Measurements from ENCODE around the gene CPB2. TPM values are rescaled to one million over a fixed set of nuclear protein-coding genes. Genes with fewer than 3 reads are reported as not detected.

Gene CPB2
- total and polyA plus RNA-seq, 4 donors: 0.11 to 0.30 (median 0.16) TPM; not detected in 1

DNA sequence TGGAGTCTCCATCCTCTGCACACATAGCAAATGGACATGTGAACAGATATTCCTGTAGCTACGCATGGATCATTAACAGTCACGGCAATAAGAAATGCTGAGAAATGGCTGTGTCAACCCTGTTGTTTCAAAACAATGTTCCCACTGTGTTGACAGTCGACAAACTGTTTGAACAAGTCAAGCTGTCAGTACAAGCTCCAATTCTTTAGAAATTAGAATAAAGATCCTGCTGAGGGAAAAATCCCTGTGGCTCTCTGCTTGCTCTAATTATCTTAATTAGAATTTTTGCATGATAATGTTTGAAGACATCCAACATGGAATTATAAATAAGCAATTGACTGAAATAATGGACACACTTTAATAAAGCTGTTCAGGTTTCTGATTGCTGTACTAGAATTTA lies 37.9 kb upstream of the CPB2 start:
- Histone ChIP-seq H3K9me3 (ENCODE audit: control insufficient read depth, insufficient read depth, low read length) (no peaks in the 10 kb centered on the region), H3K27me3 (ENCODE audit: control insufficient read depth, insufficient read depth, low read length) (no peaks in the 10 kb centered on the region), H3K4me3 (ENCODE audit: low read depth, low read length) (no peak overlapping the region), H3K27ac (ENCODE audit: low read depth, low read length) (no peak overlapping the region), H3K4me1 (ENCODE audit: control insufficient read depth, insufficient read depth, low read length) (no peaks in the 10 kb centered on the region), H3K36me3 (ENCODE audit: control insufficient read depth, insufficient read depth, low read length) (no peaks in the 10 kb centered on the region)
- peak in 2 of 6 donors; percentile 83 to 88 for DNase-seq (ENCODE audit: low read depth in 4 of 6, low spot score in 6 of 6)
- WGBS (ENCODE audit: insufficient coverage): 28% methylated on average over 2 of the region's 3 CpGs

DNA sequence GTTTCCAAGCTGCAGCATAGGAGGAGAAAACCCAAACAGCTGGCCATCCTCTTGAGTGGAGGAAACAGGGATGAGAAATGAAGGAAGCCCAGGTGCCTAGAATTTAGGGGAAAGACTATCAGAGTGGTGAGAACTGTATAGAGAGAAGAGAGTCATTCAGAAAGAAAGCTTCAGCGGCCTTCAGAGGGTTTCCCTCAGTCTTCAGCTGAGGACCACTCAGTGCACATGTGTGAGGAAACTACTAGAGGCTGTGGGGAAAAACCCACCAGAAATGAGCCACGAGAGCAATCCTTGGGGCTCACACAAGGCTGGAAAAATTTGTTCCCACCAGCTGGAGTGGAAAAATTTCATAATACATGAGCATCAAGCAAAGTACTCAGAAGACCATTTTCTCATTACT lies 35.2 kb upstream of the CPB2 start:
- no peak overlapping the region for H3K27ac ChIP-seq (ENCODE audit: low read depth, low read length)

DNA sequence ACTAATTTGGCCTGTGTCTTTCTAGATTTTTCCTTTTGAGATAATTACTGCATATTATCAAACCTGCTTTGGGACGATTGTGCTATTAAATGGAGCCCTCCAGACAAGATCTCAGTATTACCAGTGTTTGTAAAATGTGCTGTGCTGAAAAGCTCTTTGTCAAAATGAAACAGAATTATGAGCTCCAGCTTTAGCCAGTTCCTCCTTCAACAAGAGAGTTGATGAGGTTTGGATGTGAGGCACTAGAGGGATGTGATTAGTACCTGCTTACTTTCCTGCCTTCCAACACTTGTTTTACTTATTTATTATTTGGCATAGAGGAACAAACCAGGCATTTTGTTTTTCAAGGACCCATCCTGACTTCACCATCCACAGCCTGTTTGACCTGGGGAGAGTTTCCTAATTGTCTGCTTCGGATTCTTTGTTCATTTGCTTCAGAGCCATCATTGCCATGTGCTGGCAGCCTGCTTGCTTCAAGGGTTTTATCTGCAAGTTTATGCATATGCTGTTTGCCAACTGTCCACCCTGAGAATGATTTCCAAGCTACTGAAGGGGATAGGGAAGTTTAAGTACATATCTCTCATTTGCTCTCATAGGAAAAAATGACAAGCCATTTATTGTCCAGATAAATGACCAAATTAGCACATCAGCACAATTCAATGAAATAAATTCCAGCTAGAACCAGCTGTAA lies 32.9 kb upstream of the CPB2 start:
- 50% methylated on average over 1 of the region's 2 CpGs for WGBS (ENCODE audit: insufficient coverage)
- H3K27ac ChIP-seq (ENCODE audit: low read depth, low read length): no peak overlapping the region
- H3K36me3 ChIP-seq (ENCODE audit: control insufficient read depth, insufficient read depth, low read length): no peaks in the 10 kb centered on the region
- no peaks in the 10 kb centered on the region for H3K9me3 ChIP-seq (ENCODE audit: control insufficient read depth, insufficient read depth, low read length)
- H3K27me3 ChIP-seq (ENCODE audit: control insufficient read depth, insufficient read depth, low read length): no peaks in the 10 kb centered on the region
- H3K4me3 ChIP-seq (ENCODE audit: low read depth, low read length): no peak overlapping the region
- DNase-seq (ENCODE audit: low read depth in 4 of 6, low spot score in 6 of 6): peak in 1 of 6 donors; percentile 56
- no peaks in the 10 kb centered on the region for H3K4me1 ChIP-seq (ENCODE audit: control insufficient read depth, insufficient read depth, low read length)

More for the DNA sequence above, 35.2 kb upstream of the CPB2 start:
- no peak overlapping the region for H3K4me3 ChIP-seq (ENCODE audit: low read depth, low read length)
- H3K36me3 ChIP-seq (ENCODE audit: control insufficient read depth, insufficient read depth, low read length): no peaks in the 10 kb centered on the region
- no peaks in the 10 kb centered on the region for H3K4me1 ChIP-seq (ENCODE audit: control insufficient read depth, insufficient read depth, low read length)
- H3K27me3 ChIP-seq (ENCODE audit: control insufficient read depth, insufficient read depth, low read length): no peaks in the 10 kb centered on the region
- no peaks in the 10 kb centered on the region for H3K9me3 ChIP-seq (ENCODE audit: control insufficient read depth, insufficient read depth, low read length)
- DNase-seq (ENCODE audit: low read depth in 4 of 6, low spot score in 6 of 6): no peak
- WGBS (ENCODE audit: insufficient coverage): 80% methylated on average over 1 of the region's 2 CpGs

DNA sequence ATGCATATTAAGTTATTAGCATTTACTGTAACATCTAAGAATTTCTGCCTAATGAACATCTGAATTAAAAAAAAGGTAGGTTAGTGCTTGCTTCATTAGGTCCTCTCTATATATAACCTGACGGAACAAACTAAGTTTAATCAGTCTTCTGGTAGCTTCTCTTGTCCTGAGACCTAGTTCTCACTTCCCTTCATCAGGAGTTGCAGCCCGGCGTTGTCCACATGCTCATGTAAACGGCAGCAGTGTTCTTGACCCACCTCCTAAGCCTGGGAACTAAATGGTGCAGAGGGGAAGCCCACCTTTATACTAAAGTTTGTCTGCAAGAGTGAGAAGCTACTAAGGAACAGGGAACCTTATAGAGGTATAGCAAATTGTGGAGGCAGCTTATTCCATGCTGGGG lies 31.9 kb upstream of the CPB2 start:
- Histone ChIP-seq H3K27me3 (ENCODE audit: control insufficient read depth, insufficient read depth, low read length) (no peaks in the 10 kb centered on the region), H3K27ac (ENCODE audit: low read depth, low read length) (no peak overlapping the region), H3K9me3 (ENCODE audit: control insufficient read depth, insufficient read depth, low read length) (no peaks in the 10 kb centered on the region), H3K36me3 (ENCODE audit: control insufficient read depth, insufficient read depth, low read length) (no peaks in the 10 kb centered on the region), H3K4me1 (ENCODE audit: control insufficient read depth, insufficient read depth, low read length) (no peaks in the 10 kb centered on the region), H3K4me3 (ENCODE audit: low read depth, low read length) (no peak overlapping the region)
- WGBS (ENCODE audit: insufficient coverage): 93% methylated on average over 2 of the region's 4 CpGs
- no peak for DNase-seq (ENCODE audit: low read depth in 4 of 6, low spot score in 6 of 6)

DNA sequence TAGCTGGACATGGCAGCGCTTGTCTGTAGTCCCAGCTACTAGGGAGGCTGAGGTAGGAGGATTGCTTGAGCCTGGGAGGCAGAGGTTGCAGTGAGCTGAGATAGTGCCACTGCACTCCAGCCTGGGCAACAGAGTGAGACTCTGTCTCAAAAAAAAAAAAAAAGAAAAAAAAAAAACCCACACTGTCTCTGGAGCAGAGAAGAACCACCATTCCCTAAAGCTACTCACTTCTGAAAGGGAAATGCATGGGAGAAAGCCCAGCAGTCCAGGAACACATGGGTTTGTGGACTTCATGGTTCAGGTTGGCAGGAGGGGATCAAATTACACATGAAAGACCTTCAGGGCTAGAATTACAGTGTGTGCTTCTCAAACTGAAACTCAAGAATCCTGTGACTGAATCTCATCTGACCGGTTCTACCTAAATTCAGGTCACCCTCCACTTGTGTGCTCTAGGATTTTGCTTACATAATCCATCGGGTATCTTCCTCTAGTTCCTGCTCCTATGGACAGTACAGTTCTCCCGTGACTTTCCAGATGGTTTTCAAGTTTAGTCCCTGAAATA lies 30.2 kb upstream of the CPB2 start:
- WGBS (ENCODE audit: insufficient coverage): 50% methylated on average over 1 of the region's 4 CpGs
- no peak for DNase-seq (ENCODE audit: low read depth in 4 of 6, low spot score in 6 of 6)
- Histone ChIP-seq H3K4me3 (ENCODE audit: low read depth, low read length) (no peak overlapping the region), H3K4me1 (ENCODE audit: control insufficient read depth, insufficient read depth, low read length) (no peaks in the 10 kb centered on the region), H3K36me3 (ENCODE audit: control insufficient read depth, insufficient read depth, low read length) (no peaks in the 10 kb centered on the region), H3K9me3 (ENCODE audit: control insufficient read depth, insufficient read depth, low read length) (no peaks in the 10 kb centered on the region), H3K27me3 (ENCODE audit: control insufficient read depth, insufficient read depth, low read length) (no peaks in the 10 kb centered on the region), H3K27ac (ENCODE audit: low read depth, low read length) (no peak overlapping the region)

DNA sequence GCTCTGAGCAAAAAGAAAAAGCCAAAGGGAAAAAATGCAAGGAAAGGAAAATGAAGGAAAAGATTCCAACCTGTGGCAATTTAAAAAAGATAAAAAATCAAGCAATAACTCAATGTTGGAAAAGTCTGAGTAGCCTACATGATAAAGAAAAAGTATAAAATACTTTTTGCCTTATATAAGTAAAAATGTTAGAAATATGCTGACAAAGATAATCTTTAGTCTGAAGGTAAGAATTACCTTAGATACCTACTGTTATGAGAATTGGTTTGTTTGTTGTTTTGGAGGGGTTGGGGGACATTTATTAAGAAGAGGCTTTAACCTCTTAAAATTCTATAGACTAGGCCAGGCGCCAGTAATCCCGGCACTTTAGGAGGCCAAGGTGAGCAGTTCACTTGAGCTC lies 29.7 kb upstream of the CPB2 start:
- WGBS (ENCODE audit: insufficient coverage): 80% methylated on average over 1 of the region's 2 CpGs
- no peak overlapping the region for H3K4me3 ChIP-seq (ENCODE audit: low read depth, low read length)
- DNase-seq (ENCODE audit: low read depth in 4 of 6, low spot score in 6 of 6): no peak
- no peaks in the 10 kb centered on the region for H3K4me1 ChIP-seq (ENCODE audit: control insufficient read depth, insufficient read depth, low read length)
- no peak overlapping the region for H3K27ac ChIP-seq (ENCODE audit: low read depth, low read length)
- H3K36me3 ChIP-seq (ENCODE audit: control insufficient read depth, insufficient read depth, low read length): no peaks in the 10 kb centered on the region
- no peaks in the 10 kb centered on the region for H3K9me3 ChIP-seq (ENCODE audit: control insufficient read depth, insufficient read depth, low read length)
- no peaks in the 10 kb centered on the region for H3K27me3 ChIP-seq (ENCODE audit: control insufficient read depth, insufficient read depth, low read length)

DNA sequence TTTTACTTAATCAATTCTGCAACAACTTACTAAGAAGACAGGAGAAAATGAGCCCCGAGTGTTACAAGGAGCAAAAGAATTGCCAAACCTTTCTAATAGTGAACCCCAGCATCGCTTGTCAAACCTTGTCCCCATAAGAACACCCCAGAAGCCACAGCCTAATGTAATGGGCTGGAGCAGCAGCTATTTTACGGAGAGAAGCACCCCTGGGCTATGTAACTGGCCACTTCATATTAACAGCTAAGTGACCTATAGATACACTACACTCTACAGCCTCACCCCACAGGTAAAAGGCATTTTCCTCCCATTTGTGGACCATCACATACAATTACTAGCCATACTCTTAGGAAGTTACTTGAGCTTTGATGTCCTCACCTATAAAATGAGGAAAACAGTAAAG lies 27.3 kb upstream of the CPB2 start:
- Histone ChIP-seq H3K36me3 (ENCODE audit: control insufficient read depth, insufficient read depth, low read length) (no peaks in the 10 kb centered on the region), H3K27ac (ENCODE audit: low read depth, low read length) (no peak overlapping the region), H3K4me3 (ENCODE audit: low read depth, low read length) (no peak overlapping the region), H3K4me1 (ENCODE audit: control insufficient read depth, insufficient read depth, low read length) (no peaks in the 10 kb centered on the region), H3K9me3 (ENCODE audit: control insufficient read depth, insufficient read depth, low read length) (no peaks in the 10 kb centered on the region), H3K27me3 (ENCODE audit: control insufficient read depth, insufficient read depth, low read length) (no peaks in the 10 kb centered on the region)
- 85% methylated on average over 3 of the region's 3 CpGs for WGBS (ENCODE audit: insufficient coverage)
- DNase-seq (ENCODE audit: low read depth in 4 of 6, low spot score in 6 of 6): no peak

DNA sequence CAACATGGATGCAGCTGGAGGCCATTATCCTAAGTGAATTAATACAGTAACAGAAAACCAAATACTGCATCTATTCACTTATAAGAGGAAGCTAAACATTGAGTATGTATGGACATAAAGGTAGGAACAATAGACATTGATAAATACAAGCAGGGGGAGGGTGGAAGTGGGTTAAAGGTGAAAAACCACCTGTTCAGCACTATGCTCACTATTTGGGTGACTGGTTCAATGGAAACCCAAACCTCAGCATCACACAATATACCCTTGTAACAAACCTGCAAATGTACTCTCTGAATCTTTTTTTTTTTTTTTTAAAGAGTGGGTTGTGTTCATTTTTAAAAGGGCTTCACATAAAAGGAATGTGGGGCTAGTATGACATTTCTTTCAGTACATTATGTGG lies 26.9 kb upstream of the CPB2 start:
- H3K4me1 ChIP-seq (ENCODE audit: control insufficient read depth, insufficient read depth, low read length): no peaks in the 10 kb centered on the region
- no peak overlapping the region for H3K27ac ChIP-seq (ENCODE audit: low read depth, low read length)
- no peaks in the 10 kb centered on the region for H3K36me3 ChIP-seq (ENCODE audit: control insufficient read depth, insufficient read depth, low read length)
- no peak for DNase-seq (ENCODE audit: low read depth in 4 of 6, low spot score in 6 of 6)
- H3K27me3 ChIP-seq (ENCODE audit: control insufficient read depth, insufficient read depth, low read length): no peaks in the 10 kb centered on the region
- H3K4me3 ChIP-seq (ENCODE audit: low read depth, low read length): no peak overlapping the region
- H3K9me3 ChIP-seq (ENCODE audit: control insufficient read depth, insufficient read depth, low read length): no peaks in the 10 kb centered on the region

DNA sequence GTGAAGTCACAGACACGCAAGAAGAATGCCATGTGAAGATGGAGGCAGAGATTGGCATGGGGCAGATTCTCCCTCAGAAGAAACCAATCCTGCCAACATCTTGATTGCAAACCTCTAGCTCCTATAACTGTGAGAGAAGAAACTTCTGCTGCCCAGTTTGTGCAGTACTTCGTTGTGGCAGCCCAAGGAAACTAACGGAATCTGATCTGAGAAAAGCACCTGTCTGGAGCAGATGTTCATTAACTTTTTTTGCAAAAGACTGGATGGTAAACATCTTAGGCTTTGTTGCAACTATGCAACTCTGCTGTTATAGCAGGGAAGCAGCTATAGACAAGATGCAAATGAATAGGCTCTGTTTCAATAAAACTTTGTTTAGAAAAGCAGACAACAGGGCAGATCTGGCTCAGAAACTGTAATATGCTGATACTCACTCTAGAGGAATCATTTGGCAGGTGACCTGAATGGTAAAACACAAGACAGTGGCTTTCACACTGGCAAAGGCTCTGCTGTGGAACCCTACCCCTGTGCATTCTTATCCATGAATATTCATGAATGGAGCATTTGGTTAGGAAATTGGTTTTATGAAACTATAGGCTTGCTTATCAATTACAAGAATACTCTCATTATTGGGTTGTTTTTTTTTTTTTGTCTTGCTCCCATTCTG lies 25.3 kb upstream of the CPB2 start:
- 49% methylated on average over 2 of the region's 3 CpGs for WGBS (ENCODE audit: insufficient coverage)
- DNase-seq (ENCODE audit: low read depth in 4 of 6, low spot score in 6 of 6): peak in 1 of 6 donors; percentile 56
- H3K4me3 ChIP-seq (ENCODE audit: low read depth, low read length): no peak overlapping the region
- no peaks in the 10 kb centered on the region for H3K27me3 ChIP-seq (ENCODE audit: control insufficient read depth, insufficient read depth, low read length)
- H3K36me3 ChIP-seq (ENCODE audit: control insufficient read depth, insufficient read depth, low read length): no peaks in the 10 kb centered on the region
- H3K27ac ChIP-seq (ENCODE audit: low read depth, low read length): no peak overlapping the region
- H3K4me1 ChIP-seq (ENCODE audit: control insufficient read depth, insufficient read depth, low read length): no peaks in the 10 kb centered on the region
- no peaks in the 10 kb centered on the region for H3K9me3 ChIP-seq (ENCODE audit: control insufficient read depth, insufficient read depth, low read length)

DNA sequence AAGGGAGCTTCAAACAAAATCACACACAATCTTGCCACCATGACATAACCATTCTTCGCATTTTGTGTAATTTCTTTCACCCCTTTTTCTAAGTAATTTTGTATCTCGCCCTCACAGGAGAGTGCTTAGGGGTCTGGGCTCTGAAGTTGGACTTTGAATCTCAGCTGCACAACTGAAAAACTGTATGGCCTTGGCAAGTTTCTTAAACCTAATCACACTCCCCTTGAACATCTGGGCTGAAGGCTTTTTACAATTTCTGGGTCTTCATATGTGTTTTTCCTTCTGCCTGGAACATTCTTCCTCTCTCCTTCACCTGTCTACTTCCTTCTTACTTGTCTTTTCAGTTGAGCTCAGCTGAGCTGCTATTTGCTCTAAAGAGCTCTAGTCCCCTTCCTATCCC lies 24.3 kb upstream of the CPB2 start:
- DNase-seq (ENCODE audit: low read depth in 4 of 6, low spot score in 6 of 6): no peak
- Histone ChIP-seq H3K27ac (ENCODE audit: low read depth, low read length) (no peak overlapping the region), H3K4me3 (ENCODE audit: low read depth, low read length) (no peak overlapping the region), H3K4me1 (ENCODE audit: control insufficient read depth, insufficient read depth, low read length) (no peaks in the 10 kb centered on the region), H3K27me3 (ENCODE audit: control insufficient read depth, insufficient read depth, low read length) (no peaks in the 10 kb centered on the region), H3K9me3 (ENCODE audit: control insufficient read depth, insufficient read depth, low read length) (no peaks in the 10 kb centered on the region), H3K36me3 (ENCODE audit: control insufficient read depth, insufficient read depth, low read length) (no peaks in the 10 kb centered on the region)
- WGBS (ENCODE audit: insufficient coverage): no CpG with 5 or more reads among the region's 2 CpGs
